HG02798 (cell line): Measurements from ENCODE around the gene HDAC7.
"Not testable (repeated sequence)": the region's sequence is repeated elsewhere in the genome, so short reads cannot be mapped to it uniquely, and the experiment has no call there.

Experiments
- ATAC-seq: cut with Tn5 transposase; IDR thresholded peaks from one replicate; pipeline ENCODE4 v1.9.1; 2021; ENCODE audit warnings: mild to moderate bottlenecking; ENCODE audit not compliant: unreplicated experiment, poor library complexity

The HDAC7 gene

GRCh38 chr12:47850153-47851084, 30.7 kb upstream of the HDAC7 start:
- ATAC-seq: no peak

- ATAC-seq: no peak
Measured at GRCh38 chr12:47849261-47849660, 29.6 kb upstream of the HDAC7 start.

GRCh38 chr12:47848853-47849252, 29.1 kb upstream of the HDAC7 start:
- no peak for ATAC-seq

GRCh38 chr12:47846294-47846996, 26.7 kb upstream of the HDAC7 start:
- no peak for ATAC-seq

- ATAC-seq: no peak
Measured at GRCh38 chr12:47845081-47845480, 25.4 kb upstream of the HDAC7 start.

DNA sequence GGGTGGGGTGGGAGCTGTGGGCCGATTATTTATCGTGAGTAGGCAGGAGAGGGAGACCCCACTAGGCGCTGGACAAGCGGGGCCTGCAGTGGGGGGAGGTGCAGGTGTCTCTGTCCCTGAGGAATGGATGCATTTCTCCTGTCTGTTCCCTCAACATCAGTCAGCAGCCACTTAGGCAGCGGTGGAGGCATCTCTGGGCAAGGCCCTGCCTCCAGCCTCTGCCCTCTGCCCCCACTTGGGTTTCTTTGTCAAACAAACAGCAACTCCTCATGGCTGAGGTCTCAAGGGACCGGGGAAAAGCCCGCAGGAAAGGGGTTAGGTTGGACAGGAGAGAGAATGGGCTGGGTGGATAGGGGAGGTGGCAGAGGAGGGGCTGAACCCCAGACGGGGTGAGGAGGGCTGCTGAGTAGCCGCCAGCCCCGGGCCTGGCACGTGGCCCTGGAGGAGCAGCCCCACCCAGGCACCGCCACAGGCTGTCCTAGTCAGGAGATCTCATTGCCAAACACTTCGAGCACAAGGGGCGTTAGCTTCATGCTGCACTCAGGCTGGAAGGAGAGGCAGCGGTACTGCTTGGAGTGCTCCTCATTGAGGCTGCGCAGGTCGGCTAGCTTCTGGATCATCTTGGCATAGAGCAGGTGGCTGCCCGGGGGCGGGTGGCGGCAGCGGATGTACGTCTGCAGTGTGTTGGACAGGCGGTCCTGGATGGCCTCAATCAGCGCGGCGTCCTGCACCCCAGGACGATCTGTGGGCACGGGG, 24.7 kb upstream of the HDAC7 start:
- no peak for ATAC-seq

DNA sequence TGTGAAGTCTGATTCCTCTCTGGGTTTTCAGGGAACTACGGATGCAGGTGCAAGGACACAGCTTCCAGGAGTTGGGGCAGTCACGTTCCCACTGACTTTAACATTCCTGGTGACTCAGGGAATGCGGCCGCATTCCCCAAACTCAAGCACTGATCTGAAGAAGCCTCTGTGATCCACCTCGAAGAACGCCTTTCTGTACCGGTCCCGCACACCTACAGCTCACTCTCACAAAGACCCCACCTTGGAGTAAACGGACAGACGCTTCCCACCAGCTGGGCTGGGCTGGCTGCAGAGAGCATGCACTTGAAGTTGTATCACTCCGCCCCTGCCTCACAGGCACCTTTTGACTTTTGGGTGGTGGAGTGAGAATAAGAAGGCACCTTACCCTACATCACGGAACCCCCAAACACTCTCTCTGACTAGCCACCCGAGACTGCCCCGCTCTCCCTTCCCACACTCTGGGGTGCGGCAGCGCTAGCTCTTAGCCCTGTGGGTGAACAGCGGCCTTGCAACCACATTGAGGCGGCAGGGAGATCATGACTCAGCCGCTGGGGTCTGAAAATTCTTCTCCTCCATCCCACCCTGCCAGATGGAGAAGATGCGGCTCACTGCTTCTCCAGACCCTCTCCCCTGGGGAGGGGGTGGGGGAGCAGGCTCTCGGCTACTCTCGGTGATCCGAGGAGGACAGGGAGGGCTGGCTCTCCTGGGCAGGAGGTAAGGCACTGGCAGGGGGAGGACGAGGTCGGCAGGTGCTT, 23.7 kb upstream of the HDAC7 start:
- no peak for ATAC-seq

DNA sequence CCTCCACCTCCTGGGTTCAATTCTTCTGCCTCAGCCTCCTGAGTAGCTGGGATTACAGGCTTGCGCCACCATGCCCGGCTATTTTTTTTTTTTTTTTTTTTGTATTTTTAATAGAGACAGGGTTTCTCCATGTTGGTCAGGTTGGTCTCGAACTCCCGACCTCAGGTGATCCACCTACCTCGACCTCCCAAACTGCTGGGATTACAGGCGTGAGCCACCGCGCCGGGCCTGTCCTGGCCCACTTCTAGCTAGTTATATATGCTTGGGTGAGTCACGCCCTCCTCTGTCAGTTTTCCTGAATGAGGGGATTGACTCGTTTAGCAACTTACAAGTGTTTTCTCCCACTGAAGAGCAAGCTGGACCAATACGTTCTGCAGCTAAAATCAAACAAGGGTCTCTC, 22.8 kb upstream of the HDAC7 start:
- ATAC-seq: not testable (repeated sequence)

DNA sequence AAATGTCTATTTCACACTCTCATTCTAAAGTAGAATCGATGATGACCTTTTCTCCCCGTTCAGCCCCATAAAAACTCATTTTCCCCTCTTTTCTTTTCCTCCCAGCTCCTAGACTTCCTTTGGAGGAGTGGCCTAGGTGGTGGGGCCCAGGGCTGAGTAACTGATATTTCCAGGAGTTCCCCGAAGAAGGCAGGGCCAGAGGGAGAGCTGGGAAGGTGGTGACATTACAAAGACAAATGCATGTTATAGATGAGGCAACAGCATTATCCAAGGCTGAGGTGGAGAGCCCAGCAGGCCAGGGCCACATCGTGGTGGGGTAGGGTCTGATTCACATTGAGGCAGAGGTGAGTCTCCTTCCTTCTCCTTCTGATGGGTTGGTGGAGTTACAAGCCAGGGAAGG, 22.2 kb upstream of the HDAC7 start:
- no peak for ATAC-seq

DNA sequence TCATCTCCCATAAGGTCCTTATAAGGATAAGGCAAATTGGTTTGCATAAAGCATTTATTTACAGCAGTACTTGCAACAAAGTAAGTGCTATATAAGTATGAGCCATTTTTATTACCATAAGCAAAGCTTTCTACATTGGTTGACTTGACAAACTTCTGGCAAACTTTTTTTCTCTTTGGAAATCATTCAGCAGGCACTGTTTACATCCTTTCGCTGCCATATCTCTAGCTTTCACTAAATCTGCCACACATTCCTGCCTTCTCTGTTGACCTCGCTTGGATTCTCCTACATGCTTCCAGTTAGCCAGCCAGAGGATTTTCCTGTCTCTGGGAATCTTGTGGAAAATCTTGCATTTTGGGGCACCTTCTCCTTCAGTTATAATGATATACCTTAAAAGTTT, 21.8 kb upstream of the HDAC7 start:
- ATAC-seq: no peak

DNA sequence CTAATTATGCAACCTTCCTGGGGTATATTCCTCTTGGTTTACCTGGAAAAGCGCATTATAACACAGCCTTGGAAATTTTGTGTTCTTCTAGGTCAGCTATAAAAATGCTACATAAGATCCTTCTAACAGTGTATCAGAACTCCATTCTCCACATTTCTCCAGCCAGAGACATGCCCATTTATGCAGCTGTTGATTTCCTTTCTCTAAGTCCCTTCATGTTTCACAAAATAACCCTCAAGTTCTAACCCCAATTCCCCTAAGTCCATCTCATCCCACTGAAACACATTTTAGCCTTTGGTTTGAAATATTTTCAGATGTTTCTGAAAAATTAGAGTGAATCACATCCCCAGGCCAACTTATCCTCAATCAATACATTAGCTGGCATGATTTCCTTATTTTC, 20.9 kb upstream of the HDAC7 start:
- ATAC-seq: no peak

DNA sequence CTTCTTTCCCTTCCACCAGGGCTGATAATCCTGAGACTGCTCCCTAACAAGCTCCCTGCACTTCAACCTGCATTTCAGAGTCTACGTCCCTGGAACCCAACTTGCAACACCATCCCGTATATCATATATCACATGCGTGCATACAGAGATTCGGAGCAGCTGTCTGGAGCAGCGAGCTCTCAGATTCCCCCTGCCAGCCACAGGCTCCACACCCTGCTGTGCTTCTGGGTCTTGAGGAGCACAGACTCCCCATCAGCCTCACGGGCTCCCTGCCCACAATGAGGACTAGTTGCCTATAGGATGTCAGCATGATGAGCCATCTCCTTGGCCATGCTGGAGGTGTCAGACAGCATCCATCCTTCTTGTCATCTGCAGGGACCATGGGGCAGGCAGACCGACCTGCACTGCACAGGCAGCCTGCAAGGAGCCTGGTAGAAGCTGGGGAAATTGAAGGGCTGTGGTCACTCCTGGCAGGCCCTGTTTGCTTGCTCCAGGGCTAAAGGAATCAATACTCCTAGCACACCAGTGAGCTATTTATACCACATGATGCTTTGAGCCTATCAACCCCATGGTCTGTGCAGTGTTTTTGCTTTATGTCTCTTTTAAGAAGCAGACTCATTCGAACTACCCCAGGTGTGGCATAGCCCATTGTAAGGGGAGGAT, 19.6 kb upstream of the HDAC7 start:
- no peak for ATAC-seq

GRCh38 chr12:47838286-47838931, 18.7 kb upstream of the HDAC7 start:
- ATAC-seq: no peak

DNA sequence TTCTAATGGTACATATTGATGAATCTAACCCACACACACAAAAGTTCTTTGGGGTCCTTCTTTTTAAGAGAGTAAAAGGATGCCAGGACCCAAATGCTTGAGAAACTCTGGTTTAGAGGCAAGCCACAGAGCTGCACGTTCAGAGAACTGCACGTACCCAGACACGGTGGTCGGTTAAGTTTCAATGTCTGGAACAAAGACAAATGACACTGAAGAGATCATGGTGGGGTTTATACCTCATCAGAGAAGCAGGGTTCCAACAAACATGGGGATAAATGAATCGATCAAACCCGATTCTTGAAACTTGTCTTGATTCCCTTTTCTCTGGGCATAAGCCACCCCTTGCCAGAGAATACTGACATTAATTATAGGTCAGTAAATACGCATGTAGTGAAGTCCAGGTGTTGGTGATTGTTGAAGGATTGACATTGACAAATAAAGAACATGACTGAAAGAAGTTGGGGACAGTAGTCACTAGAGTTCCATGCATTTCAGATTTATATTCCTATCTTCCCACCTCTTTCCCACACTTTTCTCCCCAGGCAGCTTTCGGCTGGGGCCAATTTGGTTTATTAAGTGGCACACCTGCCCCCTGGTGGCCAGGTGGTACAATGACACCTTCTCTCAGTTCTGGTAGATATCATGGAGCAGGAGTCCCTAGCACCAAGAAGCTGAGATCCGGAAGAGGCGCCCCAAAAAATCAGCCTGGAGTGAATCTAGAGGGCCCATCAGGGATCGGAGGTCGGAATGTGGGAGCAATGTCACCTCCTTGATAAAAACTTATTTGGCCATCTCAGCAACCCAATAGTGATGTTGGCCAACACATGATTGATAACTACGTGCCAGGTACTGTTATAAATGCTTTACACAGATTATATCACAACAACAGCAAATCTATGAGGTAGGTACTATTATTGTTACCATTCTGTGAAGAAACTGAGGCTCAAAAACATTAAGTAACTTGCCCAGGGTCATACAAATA, 17.8 kb upstream of the HDAC7 start:
- ATAC-seq: peak; percentile 37

- ATAC-seq: no peak
Measured at GRCh38 chr12:47835831-47836155, 16.1 kb upstream of the HDAC7 start.

DNA sequence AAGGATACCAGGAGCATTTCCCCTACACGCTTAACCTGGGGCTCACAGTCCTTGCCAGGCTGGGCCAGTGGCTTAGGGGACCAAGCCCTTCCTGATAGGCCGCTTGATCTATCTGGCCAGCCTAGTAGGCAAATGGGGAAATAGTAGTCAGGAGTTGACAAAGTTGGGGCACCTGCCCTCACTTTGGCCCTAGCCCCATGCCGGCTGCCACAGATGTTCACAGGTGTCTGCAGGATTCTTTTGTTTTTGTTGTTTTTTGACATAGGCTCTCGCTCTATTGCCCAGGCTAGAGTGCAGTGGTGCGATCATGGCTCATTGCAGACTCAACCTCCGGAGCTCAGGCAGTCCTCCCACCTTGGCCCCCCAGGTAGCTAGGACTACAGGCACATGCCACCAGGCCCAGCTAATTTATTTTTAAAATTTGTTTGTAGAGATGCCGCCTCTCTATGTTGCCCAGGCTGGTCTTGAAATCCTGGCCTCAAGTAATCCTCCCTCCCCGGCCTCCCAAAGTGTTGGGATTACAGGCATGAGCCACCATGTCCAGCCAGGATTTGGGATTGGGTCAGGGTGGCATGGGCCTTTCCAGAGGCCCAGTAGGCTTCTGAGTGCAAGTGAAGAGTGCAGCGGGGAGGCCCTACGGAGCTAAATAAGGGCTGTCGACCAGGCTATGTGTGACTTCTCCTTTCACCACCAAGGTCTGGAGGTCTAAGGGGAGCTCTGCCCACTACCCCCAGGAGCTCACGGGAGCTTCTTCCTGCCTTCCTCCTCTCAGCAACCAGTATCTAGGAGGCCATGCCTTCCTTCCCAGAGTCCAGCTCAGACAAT, 15.5 kb upstream of the HDAC7 start:
- no peak for ATAC-seq

DNA sequence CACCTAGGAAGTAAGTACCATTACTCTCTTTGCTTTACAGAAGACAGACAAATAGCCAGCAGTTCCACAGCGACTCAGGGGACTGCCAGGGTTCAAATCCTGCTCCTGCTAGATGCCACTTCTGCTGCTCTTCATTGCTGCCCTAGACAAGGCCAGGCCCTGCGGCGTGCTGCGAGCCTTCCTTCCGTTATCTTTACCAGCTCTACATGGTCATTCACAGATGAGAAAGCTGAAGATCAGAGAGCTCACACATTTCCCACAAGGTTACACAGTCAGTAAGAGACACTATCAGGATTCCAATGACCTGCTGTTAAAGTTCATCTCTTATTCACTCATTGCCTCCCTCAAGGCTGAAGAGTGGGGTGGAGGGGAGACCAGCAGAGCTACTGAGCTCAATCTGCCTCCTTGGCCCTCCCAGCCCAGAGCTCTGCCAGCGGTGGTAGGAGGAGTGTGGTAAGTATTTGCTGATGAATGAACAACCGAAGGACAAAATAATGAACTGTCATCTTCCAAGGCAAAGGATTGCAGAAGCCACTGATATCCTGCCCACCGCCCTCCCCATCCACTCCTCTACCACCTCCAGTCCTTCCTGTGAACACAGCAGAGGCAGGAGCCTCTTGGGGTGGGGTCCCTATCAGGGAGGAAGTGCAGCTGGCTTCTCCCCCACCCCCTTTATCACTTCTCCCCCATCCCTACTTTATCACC, 14.6 kb upstream of the HDAC7 start:
- ATAC-seq: no peak
